ENCODE measurements around the gene EME1.

DNA sequence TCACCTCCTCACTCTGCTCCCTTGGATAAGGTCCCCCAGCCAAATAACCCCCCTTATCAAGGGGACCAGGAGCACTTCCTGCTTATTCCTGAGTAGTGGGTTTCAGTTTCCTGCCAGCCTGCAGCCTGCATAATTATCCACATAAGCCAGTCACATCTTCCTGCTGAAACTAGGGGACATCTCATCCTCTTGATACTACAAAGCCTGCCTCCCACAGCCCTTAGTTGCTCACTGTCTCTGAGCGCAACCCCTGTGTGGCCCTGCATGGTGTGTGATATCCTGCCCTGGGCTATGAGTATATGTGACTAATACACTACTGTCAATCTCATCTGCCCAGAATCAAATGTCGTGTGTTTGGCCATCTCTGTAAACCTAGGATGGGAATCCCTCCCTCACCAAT, 35.1 kb upstream of the EME1 start:
- TF ChIP-seq, protein P1, sequence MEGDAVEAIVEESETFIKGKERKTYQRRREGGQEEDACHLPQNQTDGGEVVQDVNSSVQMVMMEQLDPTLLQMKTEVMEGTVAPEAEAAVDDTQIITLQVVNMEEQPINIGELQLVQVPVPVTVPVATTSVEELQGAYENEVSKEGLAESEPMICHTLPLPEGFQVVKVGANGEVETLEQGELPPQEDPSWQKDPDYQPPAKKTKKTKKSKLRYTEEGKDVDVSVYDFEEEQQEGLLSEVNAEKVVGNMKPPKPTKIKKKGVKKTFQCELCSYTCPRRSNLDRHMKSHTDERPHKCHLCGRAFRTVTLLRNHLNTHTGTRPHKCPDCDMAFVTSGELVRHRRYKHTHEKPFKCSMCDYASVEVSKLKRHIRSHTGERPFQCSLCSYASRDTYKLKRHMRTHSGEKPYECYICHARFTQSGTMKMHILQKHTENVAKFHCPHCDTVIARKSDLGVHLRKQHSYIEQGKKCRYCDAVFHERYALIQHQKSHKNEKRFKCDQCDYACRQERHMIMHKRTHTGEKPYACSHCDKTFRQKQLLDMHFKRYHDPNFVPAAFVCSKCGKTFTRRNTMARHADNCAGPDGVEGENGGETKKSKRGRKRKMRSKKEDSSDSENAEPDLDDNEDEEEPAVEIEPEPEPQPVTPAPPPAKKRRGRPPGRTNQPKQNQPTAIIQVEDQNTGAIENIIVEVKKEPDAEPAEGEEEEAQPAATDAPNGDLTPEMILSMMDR (IDR thresholded peaks at IDR 0.05; ENCODE audit: insufficient read depth, low read length): no peak
- TF ChIP-seq SPI1 (IDR thresholded peaks at IDR 0.05; ENCODE audit: borderline replicate concordance, low read depth) (no peak), GABPA (IDR thresholded peaks at IDR 0.05; ENCODE audit: low read depth) (no peak), POLR2AphosphoS5 (IDR thresholded peaks at IDR 0.05; ENCODE audit: low read depth) (no peak)
- TF ChIP-seq, protein P2, sequence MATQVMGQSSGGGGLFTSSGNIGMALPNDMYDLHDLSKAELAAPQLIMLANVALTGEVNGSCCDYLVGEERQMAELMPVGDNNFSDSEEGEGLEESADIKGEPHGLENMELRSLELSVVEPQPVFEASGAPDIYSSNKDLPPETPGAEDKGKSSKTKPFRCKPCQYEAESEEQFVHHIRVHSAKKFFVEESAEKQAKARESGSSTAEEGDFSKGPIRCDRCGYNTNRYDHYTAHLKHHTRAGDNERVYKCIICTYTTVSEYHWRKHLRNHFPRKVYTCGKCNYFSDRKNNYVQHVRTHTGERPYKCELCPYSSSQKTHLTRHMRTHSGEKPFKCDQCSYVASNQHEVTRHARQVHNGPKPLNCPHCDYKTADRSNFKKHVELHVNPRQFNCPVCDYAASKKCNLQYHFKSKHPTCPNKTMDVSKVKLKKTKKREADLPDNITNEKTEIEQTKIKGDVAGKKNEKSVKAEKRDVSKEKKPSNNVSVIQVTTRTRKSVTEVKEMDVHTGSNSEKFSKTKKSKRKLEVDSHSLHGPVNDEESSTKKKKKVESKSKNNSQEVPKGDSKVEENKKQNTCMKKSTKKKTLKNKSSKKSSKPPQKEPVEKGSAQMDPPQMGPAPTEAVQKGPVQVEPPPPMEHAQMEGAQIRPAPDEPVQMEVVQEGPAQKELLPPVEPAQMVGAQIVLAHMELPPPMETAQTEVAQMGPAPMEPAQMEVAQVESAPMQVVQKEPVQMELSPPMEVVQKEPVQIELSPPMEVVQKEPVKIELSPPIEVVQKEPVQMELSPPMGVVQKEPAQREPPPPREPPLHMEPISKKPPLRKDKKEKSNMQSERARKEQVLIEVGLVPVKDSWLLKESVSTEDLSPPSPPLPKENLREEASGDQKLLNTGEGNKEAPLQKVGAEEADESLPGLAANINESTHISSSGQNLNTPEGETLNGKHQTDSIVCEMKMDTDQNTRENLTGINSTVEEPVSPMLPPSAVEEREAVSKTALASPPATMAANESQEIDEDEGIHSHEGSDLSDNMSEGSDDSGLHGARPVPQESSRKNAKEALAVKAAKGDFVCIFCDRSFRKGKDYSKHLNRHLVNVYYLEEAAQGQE (IDR thresholded peaks at IDR 0.05; ENCODE audit: insufficient replicate concordance, low read depth): no peak

Data from HL-60 (cell line).